GM12864 (cell line): ENCODE results near the gene DLEC1.
"Not testable (repeated sequence)": the region's sequence is repeated elsewhere in the genome, so short reads cannot be mapped to it uniquely, and the experiment has no call there.

Source experiments
- DNase-seq: peaks from one replicate; pipeline ENCODE4 v3.0.0-alpha.2; 2011; ENCODE audit warnings: low read depth
- H3K4me3 ChIP-seq: 2 replicates; pipeline ENCODE4 v1.5.1; 2011; ENCODE audit warnings: mild to moderate bottlenecking, low read depth, low read length, control low read depth
- TF ChIP-seq, protein P1 (sequence below): IDR thresholded peaks from 2 replicates; pipeline ENCODE4 v1.5.1; 2011; ENCODE audit warnings: low read depth, mild to moderate bottlenecking, moderate library complexity, low read length, control low read depth, inconsistent platforms; ENCODE audit errors: missing control alignments

DLEC1 gene

DNA sequence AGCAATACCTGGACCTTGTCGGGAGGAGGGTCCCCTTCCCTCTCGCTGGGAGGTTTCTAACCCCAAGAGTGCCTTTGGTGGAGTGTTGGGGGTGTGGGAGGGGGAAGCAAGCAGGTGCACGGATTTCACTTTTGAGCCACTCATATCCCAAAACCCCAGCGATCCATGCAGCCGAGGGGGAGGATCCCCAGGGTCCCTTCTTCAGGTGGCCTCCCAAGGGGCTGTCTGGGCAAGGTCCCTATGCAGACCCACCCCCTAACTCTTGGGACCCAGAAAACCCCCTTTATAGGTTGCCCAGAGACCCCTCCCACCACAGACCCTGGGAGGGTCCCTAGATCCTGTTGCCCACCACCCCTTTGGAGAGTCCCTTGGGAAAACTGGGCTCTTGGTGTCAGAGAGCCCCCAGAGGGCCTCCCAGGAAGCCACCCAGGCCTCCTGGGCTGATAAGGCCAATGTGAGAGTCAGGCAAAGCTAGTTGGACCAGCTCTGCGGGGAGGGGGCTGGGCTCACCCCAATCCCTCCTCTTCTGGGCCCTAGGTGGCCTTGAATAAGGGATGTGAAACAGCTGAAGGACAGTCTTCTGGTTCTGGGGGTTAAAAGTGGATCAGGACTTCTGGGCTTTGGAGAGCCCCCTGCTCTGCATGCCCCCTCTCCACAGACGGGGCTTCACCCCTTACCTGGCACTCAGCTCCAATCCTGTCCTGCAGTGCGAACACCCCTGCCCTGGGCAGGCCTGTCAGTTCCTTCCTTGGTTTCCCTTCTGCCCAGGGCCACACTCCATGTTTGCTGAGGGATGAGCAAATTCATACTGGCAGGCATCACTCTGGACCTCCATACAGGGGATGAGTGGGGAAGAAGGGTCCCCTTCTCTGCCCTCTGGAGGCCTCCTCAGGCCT lies 8.6 kb upstream of the DLEC1 start:
- DNase-seq = no peak
- TF ChIP-seq, protein P1, sequence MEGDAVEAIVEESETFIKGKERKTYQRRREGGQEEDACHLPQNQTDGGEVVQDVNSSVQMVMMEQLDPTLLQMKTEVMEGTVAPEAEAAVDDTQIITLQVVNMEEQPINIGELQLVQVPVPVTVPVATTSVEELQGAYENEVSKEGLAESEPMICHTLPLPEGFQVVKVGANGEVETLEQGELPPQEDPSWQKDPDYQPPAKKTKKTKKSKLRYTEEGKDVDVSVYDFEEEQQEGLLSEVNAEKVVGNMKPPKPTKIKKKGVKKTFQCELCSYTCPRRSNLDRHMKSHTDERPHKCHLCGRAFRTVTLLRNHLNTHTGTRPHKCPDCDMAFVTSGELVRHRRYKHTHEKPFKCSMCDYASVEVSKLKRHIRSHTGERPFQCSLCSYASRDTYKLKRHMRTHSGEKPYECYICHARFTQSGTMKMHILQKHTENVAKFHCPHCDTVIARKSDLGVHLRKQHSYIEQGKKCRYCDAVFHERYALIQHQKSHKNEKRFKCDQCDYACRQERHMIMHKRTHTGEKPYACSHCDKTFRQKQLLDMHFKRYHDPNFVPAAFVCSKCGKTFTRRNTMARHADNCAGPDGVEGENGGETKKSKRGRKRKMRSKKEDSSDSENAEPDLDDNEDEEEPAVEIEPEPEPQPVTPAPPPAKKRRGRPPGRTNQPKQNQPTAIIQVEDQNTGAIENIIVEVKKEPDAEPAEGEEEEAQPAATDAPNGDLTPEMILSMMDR = no peak
- no peak overlapping the region for H3K4me3 ChIP-seq

DNA sequence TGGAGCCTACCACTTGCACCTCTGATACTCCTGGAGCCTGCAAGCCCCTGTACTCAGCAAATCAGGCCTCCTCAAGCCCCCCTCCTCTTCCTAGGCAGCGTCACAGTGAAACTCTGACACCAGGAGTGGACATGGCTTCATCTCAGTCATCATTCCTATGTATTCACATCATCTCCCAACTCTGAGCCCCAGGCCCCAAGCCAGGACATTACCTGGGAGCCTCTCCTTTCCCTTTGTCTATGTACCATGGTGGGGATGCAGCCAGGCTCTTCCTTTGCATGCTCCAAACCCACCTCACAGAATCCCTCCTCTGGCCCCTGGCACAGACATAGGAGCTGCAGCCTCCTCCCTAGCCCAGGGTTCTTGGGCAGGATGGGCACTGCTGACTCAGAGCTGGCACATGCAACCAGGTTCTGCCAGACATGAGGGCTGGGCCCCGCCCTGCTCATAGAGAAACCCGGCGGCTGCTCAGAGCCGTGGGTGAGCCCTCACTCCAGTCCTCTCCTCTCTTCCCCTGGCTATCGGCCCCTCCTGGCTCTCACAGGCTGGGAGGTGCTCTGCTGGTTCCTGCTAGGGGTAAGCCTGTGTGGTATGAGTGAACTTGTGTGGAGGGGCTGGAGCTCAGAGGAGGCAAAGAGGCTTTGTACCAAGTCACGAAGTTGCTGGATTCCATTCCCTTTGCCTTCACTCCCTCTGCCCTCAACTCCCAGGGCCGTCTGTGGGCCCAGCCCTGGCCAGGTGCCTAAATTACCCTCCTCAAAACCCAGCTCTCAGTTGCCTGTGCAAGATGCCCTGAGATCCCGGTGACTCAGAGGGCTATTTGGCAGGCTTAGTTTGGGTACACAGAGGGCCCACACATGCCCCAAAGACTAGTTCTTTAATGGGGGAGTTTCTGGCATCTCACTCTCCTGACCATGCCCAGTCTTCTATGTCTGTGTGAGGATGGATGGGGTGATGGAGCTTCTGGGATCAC lies 7.7 kb upstream of the DLEC1 start:
- no peak overlapping the region for H3K4me3 ChIP-seq
- TF ChIP-seq, protein P1 = no peak
- DNase-seq = no peak

DNA sequence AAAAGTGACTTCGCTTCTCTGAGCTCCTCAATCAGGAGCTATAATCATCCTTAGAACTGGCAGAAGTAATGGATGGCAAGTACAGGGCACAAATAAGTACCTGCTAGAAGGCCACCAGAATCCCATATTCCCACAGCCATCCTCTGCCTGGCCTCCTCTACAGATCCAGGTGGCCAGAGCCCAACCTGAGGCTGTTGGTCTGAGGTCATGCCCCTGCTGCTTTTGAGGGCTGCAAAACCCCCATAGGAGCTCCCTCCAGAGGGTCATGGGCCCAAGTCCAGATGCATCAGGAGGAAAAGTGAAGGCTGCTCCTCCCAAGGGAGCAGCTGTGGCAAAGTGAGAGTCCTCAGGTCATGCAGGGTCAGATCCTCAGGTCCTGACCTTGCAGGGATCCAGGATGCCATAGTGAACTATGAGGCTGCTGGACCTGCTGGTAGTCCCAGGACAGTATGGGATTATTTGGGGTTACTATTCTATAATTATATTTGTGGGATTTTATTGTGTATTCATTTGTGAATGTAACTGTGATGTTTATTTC lies 6.6 kb upstream of the DLEC1 start:
- H3K4me3 ChIP-seq = no peak overlapping the region
- DNase-seq = no peak
- TF ChIP-seq, protein P1 = no peak

DNA sequence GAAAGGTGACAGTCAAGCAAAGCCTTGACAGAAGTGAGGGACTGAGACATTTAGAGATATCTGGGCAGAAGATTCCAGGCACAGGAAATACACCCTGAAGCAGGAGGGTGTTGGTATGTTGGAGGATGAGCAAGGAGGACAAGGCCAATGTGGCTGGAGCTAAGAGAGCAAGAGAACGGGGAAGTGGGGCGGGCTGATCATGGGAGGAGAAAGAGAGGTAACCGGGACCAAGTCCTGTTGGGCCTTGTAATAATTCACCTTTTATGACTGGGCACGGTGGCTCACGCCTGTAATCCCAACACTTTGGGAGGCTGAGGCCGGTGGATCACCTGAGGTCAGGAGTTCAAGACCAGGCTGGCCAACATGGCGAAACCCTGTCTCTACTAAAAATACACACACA lies 5.4 kb upstream of the DLEC1 start:
- DNase-seq, H3K4me3 ChIP-seq: not testable (repeated sequence)

DNA sequence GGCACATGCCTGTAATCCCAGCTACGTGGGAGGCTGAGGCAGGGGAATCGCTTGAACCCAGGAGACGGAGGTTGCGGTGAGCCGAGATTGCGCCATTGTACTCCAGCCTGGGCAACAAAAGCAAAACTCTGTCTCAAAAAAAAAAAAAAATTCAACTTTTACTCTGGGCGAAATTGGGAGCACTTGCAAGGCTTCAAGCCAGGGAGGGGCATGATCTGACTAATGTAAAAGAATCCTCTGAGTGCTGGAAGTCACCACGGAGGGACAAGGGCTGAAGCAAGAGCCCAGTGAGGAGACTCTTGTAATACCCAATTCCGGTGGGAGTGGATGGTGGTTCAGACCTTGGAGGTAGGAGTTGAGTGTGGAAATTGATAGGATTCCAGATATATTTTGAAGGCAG lies 4.7 kb upstream of the DLEC1 start:
- H3K4me3 ChIP-seq, DNase-seq: not testable (repeated sequence)

DNA sequence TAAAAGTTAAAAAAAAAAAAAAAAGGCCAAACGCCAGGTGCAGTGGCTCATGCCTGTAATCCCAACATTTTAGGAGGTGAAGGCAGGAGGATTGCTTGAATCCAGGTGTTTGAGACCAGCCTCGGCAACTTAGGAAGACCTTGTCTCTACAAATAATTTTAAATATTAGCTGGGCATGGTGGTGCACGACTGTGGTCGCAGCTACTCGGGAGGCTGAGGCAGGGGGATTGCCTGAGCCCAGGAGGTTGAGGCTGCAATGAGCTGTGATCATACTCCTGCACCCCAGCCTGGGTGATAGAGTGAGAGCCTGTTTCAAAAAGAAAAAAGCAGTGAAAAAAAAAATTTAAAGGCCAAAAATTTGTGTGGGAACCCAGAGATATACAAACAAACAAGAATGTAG lies 2.7 kb upstream of the DLEC1 start:
- DNase-seq = no peak
- no peak overlapping the region for H3K4me3 ChIP-seq
- TF ChIP-seq, protein P1 = no peak

DNA sequence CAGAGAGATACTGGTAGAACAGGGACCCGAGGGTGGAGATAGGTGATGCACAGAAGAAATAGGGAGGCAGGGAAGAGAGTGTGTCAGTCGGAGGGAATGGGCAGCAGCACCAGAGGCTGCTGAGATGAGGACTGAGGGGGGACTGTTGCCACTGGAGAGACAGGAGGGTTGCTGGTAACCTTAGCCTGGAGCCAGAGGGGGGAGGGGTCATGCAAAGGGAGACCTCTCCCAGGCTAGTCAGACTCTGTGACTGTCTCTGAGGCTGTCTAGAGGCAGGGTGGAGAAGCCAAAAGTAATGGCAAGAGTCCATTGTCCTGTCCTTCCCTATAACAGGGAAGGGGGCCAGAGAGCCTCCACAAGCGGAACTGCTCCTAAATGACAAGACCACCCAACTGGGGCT lies 2.1 kb upstream of the DLEC1 start:
- no peak for DNase-seq
- H3K4me3 ChIP-seq = no peak overlapping the region
- TF ChIP-seq, protein P1 = no peak
